Stimulated activated CD4-positive, alpha-beta T cell treated with anti-CD3 and anti-CD28 coated beads, Interleukin-1b, Interleukin-23, amount 100 ng/mL, for 4 hours (primary cell): ENCODE data around the gene THRB.

Experiments used
- DNase-seq, 2 donors: peaks; one replicate each; pipeline ENCODE4 v3.0.0-alpha.2; 2020; ENCODE audit warnings: low read depth in 2 of 2

Gene THRB

DNA sequence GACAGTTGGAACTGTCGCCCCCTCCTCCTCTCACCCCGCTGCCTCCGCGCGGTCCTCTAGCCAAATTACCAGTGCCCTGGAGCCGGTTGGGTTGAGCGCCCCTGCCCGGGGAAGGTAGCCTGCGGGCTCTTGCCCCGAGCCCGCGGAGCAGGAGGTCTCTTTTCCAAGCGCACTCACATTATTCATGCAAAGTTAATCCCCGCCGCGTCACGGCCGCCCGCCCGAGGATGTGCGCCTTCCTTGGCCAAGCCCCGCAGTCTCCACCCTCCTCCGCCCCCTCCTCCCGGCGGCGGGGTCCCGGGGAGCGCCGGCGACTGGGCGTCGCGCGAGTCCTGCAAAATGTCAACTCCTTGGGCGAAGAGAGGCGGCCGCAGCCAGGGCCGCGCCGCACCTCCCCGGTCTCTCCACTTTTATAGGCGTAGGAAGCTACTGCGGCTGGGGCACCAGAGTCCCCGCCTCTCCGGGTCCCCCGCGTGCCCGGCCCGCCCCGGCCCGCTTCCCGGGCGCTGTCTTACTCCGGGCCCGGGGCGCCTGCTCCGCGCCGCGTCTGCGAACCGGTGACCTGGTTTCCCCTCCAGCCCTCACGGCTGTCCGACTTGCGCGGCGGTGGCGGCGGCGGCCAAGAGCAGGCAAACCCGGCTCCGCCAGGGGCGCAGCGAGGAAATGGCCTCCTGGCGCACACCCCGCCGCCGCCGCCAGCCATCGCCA, at the start of gene THRB:
TSS of gene THRB (minus strand) at position 233 of the 708 bp plus-strand sequence.
- DNase-seq, result no peak

- no peak for DNase-seq
Measured at GRCh38 chr3:24541935-24542334, 47.3 kb upstream of the THRB start.

GRCh38 chr3:24540821-24541220, 46.2 kb upstream of the THRB start:
- DNase-seq, result no peak

DNA sequence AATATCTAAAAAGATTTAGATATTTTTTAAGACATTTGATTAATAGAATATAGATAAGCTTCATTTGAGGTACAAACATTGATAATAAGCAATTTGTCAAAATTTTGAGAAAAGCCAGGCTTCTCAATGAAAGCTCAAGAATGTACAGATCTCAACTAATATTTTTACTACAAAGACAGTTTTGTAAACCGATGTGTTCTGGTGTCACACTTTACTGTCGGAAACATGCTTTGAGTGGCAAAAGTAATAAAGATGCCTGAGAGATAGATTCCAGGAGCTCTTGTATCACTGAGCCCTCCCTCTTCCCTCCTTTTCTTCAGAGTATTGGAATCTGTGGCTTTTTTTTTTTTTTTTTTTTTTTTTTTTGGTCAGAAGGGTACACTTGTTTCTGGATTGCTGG, 45.0 kb upstream of the THRB start:
- DNase-seq, result no peak

GRCh38 chr3:24538891-24539290, 44.2 kb upstream of the THRB start:
- no peak for DNase-seq

DNA sequence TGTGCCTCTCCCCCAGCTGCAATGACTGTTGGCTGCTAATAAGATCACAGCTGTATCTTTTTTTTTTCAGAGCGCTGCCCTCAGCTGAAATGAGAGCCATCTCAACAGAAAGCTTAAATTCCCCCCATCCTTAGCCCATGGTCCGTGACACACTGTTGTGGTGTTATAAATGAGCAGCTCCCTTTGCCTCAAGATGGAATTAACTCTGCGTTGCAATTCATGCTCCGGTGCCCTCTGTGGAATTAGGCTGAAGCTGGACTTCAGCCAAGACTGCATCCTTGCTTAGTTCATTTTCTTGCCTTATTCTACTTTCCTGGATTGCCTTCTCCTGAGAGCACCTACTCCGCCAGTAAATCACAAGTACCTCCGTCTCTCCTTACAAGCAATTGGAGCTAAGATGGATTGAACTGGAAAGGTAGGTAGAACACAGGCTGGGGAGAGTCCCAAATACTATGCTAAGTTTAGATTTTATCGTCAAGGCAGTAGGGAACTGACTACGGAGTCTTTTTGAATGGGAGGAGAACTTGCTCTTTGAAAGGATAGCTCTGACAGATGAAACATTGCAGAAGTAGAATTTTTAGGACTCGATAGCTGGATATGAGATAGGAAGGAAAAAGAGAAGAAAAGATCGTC, 39.0 kb upstream of the THRB start:
- DNase-seq, result no peak

GRCh38 chr3:24530471-24530870, 35.8 kb upstream of the THRB start:
- no peak for DNase-seq

- DNase-seq, result no peak
Measured at GRCh38 chr3:24529210-24529609, 34.6 kb upstream of the THRB start.

DNA sequence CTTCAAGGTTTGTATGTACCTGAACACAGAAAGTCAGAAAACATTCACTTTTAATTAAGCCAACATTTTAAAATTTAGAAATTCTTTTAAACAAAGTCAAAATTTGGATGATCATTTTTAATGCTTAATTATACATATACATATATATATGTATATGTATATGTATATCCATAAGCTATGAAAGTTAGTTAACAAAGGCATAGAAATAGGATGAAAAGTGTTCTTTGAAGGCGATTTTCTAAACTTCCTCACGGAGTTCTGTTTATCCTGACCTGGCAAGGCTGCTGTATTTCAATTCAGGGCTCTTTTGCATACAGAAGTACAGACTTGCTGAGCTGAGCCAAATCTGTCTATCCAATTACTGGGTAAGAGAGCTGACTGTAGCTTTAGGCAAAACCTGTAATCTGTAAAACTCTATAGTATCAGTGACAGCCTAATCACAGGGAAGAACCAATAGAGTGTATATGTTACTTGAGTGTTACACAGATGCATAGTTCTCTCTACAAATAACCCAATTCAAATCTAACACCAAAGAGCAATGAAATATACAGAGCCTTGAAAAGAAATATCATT, 32.1 kb upstream of the THRB start:
- no peak for DNase-seq

- no peak for DNase-seq
Measured at GRCh38 chr3:24525557-24525956, 30.9 kb upstream of the THRB start.

DNA sequence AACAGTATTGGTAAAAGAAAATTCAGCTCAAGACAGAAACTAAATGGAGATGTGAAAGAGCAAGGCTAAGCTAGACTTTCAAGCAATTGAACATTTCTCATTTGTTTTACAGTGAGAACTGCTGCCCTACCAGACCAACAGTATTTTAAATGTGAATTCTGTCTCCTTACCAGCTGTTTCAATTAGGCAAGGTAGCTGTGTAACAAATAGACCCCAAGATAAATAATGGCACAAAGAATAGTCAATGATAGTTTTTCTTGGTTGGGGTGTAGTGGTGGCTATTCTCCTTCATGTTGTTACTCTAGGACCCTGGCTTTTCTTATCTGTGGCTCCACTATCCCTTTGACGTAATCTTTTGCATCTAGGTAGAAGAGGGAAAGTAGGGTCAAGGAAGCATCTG, 30.4 kb upstream of the THRB start:
- DNase-seq, result no peak

- DNase-seq, result no peak
Measured at GRCh38 chr3:24523988-24524727, 29.5 kb upstream of the THRB start.

GRCh38 chr3:24523215-24523614, 28.6 kb upstream of the THRB start:
- no peak for DNase-seq

- no peak for DNase-seq
Measured at GRCh38 chr3:24522146-24522579, 27.5 kb upstream of the THRB start.

DNA sequence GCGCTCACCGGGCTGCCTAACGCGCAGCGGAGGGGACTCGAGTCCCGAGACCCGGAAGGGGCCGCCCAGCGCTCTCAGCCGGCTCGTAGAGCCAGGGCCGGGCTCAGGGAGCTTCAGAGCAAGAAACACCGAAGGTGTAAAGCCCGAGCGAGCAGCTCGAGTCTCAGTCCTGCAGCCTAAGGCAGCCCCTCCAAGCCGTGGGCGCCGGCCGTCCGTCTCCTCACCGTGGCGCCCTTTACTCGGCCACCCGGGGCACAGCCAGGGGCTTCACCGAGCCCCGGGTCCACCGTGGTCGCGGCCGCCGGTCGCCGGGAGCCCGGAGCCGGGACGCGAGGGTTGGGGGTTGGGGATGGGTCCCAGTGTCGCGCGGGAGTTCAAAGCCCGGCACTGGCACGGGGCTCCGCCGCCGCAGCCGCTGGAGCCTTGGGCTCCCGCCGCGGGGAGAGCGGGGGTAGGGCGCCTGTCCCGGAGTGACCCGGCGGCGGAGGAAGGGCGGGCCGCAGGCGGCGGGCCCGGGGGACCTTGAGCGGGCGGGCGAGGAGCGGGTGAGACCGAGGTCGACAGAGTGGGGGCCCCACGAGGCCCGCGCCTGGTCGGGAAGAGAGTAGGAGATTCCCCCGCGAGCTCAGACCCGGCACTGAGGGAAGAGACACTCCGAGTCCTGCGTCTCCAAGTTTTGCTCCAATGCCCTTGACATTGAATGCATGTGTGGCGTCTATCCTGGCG, 26.9 kb upstream of the THRB start:
- DNase-seq, result no peak

GRCh38 chr3:24520976-24521419, 26.3 kb upstream of the THRB start:
- no peak for DNase-seq

DNA sequence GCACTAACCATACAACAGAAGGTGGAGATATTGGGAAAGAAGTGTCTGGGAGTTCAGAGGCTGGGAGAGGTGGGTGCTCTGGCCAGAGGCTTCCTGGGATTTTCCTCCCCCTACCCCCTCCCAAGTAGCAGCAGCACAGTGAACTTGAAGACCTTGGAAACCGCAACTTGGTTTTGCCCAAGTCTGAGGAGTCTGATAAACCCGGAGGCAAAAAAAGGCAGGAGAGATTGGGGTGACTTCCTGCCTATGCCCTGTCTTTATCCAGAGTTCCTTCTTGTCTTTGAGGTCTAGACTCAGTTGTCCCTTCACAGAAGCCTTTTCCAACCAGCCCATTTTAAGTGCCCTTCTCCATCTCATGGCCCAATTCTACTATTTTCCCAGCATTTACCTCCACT, 25.4 kb upstream of the THRB start:
- no peak for DNase-seq

GRCh38 chr3:24519368-24520100, 24.9 kb upstream of the THRB start:
- DNase-seq, result no peak

- no peak for DNase-seq
Measured at GRCh38 chr3:24518990-24519367, 24.3 kb upstream of the THRB start.

GRCh38 chr3:24514119-24514518, 19.5 kb upstream of the THRB start:
- no peak for DNase-seq

DNA sequence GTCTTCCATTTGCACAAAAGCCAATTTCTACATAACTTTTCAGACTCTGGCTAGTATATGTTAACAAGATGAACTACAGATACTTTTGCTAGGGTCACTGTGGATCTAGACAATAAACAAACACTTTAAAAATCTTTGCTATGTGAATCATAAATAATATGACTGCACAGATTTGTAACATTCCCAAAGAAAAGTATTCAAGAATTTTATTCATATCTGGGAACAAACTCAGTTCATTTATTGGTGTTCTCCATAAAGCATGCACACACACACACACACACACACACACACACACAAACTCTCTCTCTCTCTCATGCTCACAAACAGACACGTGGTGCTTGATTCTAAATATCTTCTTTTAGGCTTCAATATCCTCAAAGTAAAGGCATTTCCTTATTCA, 18.8 kb upstream of the THRB start:
- no peak for DNase-seq
